GM10248 (cell line): ENCODE measurements around the gene GSK3A.

Source experiments
- CTCF ChIA-PET: fragments of 300-600 bp; sonication (Branson Sonifier 250); formaldehyde crosslinking; extraction: SDS; loops from one replicate; lab custom pipeline; 2021; ENCODE audit warnings: antibody characterized with exemption; lab: Yijun Ruan, JAX
- POLR2A ChIA-PET: fragments of 350-650 bp; sonication (Branson Sonifier 250); formaldehyde crosslinking; extraction: SDS; loops from one replicate; lab custom pipeline; 2020; ENCODE audit warnings: antibody characterized with exemption; lab: Yijun Ruan, JAX
- DNase-seq: peaks from one replicate; pipeline ENCODE4 v3.0.0; 2012; ENCODE audit errors: extremely low spot score
- TF ChIP-seq, protein P1 (sequence below): IDR thresholded peaks from 2 replicates; pipeline ENCODE4 v1.5.1; 2012; ENCODE audit warnings: mild to moderate bottlenecking, low read depth; ENCODE audit errors: extremely low read depth, missing control alignments, control extremely low read depth

The GSK3A gene

DNA sequence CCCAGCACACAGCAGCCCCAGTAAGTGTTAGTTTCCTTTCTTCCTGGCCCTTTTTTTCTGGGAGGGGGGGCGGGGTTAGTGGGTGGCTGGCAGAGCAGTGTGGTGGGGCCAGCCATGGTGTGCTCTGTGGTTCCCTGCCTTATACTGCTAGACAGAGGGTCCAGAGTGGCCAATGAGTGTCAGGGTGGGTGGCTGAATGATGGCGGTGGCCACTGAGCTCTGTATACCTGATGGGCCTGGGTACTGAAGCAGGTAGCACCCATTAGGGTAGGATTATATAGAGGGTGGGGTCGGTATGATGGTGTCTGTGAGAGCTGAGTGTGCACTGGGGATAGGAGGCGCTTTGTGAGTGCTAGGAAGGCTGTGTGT is 40.4 kb upstream of the GSK3A start:
- CTCF ChIA-PET: interaction anchor here (2.5 to 8.0 kb wide), 2 partner anchors 13 to 38 kb away, joined by 11 to 87 read pairs; partner anchors contain the start of gene GSK3A
- POLR2A ChIA-PET: interaction anchor here (0.5 kb wide), 1 partner anchor 35 kb away, joined by 8 read pairs; no protein-coding TSS in a partner anchor
- DNase-seq: no peak
- TF ChIP-seq, protein P1, sequence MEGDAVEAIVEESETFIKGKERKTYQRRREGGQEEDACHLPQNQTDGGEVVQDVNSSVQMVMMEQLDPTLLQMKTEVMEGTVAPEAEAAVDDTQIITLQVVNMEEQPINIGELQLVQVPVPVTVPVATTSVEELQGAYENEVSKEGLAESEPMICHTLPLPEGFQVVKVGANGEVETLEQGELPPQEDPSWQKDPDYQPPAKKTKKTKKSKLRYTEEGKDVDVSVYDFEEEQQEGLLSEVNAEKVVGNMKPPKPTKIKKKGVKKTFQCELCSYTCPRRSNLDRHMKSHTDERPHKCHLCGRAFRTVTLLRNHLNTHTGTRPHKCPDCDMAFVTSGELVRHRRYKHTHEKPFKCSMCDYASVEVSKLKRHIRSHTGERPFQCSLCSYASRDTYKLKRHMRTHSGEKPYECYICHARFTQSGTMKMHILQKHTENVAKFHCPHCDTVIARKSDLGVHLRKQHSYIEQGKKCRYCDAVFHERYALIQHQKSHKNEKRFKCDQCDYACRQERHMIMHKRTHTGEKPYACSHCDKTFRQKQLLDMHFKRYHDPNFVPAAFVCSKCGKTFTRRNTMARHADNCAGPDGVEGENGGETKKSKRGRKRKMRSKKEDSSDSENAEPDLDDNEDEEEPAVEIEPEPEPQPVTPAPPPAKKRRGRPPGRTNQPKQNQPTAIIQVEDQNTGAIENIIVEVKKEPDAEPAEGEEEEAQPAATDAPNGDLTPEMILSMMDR: no peak

DNA sequence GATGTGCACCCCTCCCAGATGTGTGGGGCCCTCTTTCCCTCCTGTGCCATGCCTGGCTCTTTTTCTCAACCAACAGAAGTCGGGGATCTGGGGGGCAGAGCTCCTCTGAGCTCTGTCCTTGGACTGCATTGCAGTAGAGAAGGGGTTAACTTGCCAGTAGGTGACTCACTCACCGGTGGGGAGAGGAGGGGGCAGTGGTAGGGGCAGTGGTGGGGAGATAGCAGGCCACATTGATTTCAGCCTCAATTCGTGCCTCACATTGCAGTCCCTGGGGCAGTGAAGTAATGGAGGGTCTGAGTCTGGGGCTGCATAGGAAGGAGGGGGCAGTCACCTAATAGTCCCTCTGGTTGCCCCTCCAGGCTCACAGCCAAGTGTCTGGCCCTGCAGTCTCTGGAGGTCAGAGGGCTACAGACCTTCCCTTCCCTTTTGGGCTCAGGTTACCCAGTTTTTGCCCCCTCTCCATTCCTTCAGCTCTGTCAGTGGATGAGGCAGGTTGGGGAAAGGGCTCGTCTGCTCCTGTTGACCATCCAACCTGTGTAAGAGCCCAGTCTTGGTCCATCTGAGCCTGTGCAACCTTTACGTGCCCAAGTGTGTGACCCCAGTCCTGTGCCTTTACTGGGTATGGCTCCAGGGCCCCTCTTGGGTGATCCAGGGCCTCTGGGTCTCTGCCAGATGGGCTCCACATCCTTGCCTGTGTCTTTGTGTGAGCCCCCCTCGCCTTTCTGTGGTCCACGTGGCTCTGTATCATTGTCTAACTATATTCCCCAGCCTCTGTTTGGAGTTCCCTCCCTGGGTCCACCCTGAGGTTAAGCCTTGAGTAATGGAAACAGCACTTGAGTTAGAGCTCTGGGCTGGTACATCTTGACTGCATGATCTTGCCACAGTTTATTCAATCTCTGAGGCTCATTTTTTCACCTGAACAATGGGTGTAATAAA is 39.7 kb upstream of the GSK3A start:
- TF ChIP-seq, protein P1: no peak
- CTCF ChIA-PET: interaction anchor here (0.9 to 8.0 kb wide), 3 partner anchors 13 to 37 kb away, joined by 3 to 87 read pairs (median 11); partner anchors contain the start of gene GSK3A
- POLR2A ChIA-PET: no interaction called here
- DNase-seq: no peak

DNA sequence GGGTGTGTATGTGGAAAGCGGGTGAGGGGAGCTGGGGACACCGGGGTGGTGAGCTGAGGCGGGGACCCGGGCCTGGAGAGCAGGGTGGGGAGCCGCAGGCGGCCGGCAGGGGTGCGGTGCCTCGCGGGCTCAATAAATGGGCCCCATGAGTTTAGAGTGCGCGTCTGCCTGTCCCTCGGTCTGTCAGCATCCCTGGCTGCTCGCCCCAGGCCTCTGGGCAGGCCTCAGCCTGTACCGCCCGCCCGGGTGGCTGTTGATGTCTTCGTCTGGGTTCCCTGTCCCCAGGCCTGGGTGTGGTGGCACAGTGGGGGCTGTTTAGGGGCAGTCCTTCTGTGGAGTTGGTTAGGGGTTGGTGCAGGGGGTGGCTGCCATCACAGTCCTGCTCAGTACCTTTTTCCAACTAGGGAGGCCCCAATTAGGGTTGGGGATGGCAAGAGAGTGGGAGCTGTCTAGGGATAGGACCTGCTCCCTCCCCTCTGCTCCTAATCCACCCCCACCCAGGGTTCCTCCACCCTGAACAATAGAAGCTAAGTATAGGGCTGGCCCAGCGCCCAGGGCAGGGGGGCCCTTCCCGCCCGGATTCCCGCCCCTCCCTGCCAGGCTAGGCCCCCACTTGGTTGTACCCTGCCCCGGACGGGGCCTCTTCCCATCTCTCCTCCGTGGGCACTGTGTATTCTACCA is 38.9 kb upstream of the GSK3A start:
- CTCF ChIA-PET: interaction anchor here (0.9 to 8.0 kb wide), 3 partner anchors 14 to 36 kb away, joined by 3 to 87 read pairs (median 11); partner anchors contain the start of gene GSK3A
- no peak for DNase-seq
- TF ChIP-seq, protein P1: no peak
- POLR2A ChIA-PET: no interaction called here

DNA sequence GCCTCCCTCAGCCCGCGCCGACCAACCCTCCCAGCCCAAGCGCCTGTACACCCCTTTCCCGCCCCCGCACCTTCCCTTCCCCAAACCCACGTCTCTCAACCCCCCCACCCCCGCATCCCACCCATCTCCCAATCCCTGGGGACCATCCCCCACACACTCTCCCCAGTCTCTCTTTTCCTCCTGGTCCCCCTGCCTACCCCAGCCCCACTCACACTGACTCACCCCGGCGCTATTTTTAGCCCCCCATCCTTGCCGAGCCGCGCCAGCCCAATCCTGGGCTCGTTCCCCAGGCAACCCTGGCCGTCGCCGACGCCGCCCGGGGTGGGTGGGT is 38.4 kb upstream of the GSK3A start:
- TF ChIP-seq, protein P1: no peak
- DNase-seq: no peak
- POLR2A ChIA-PET: no interaction called here
- CTCF ChIA-PET: interaction anchor here (1.6 to 8.0 kb wide), 5 partner anchors 11 to 64 kb away, joined by 3 to 87 read pairs (median 13); partner anchors contain the start of genes CIC, DEDD2 and GSK3A

DNA sequence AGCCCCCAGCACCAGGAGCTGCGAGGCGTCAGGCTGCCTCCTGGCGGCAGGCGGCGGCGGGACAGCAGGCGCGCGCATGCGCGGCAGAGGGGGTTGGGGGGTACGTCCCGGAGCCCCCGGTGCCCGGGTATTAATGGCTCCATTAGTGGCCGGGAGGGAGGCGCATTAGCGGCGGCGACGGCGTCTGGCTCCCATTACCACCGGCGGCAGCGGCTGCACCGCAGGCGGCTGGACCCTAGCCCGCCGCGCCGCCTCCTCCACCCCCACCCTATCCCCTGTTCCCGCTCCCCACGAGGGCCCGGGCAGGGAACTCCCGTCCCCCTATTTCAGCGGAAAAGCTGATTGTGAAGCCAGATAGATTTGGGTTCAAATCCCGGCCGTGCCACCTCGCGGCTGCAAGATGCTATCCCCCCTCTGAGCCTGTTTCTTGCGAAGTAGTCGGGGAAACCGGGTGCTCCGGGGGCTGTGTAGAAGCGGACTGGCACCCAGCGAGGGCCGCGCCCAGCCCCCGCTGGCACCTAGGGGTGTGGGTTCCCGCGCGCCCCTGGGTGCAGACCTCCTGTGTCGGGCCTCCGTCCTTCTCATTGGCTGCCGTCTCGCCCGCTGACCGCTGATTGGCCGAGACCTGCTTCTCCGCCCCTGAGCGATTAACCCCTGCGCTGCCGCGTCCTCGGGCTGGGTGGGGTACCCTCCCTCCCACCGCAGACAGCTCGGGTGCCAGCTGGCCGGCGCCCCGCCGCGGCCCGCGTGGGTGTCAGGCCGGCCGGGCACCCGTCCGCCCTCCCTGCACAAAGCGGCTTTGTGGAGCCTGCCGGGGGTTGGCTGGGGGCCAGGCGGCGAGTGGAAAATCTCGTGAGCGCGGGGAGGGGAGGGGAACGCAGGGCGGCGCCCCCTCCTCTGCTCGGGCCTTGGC is 37.8 kb upstream of the GSK3A start:
- CTCF ChIA-PET: interaction anchor here (0.7 to 8.0 kb wide), 30 partner anchors 8 to 177 kb away, joined by 3 to 87 read pairs (median 5); partner anchors contain the start of genes CIC, DEDD2, ERF and GSK3A

More for the DNA sequence above, 37.8 kb upstream of the GSK3A start:
- POLR2A ChIA-PET: interaction anchor here (1.6 kb wide), 1 partner anchor 10 kb away, joined by 8 read pairs; no protein-coding TSS in a partner anchor
- peak; percentile 92 for DNase-seq
- TF ChIP-seq, protein P1: peak; percentile 93
